Putamen (tissue), 1 donor: ENCODE results near the gene EMC10.

ENCODE experiments used
- DNase-seq: peaks from one replicate; pipeline ENCODE4 v3.0.0-alpha.2; 2016; ENCODE audit warnings: low spot score

Gene EMC10

GRCh38 chr19:50497022-50497405 lies 20.7 kb downstream of the EMC10 start:
- DNase-seq, result no peak

DNA sequence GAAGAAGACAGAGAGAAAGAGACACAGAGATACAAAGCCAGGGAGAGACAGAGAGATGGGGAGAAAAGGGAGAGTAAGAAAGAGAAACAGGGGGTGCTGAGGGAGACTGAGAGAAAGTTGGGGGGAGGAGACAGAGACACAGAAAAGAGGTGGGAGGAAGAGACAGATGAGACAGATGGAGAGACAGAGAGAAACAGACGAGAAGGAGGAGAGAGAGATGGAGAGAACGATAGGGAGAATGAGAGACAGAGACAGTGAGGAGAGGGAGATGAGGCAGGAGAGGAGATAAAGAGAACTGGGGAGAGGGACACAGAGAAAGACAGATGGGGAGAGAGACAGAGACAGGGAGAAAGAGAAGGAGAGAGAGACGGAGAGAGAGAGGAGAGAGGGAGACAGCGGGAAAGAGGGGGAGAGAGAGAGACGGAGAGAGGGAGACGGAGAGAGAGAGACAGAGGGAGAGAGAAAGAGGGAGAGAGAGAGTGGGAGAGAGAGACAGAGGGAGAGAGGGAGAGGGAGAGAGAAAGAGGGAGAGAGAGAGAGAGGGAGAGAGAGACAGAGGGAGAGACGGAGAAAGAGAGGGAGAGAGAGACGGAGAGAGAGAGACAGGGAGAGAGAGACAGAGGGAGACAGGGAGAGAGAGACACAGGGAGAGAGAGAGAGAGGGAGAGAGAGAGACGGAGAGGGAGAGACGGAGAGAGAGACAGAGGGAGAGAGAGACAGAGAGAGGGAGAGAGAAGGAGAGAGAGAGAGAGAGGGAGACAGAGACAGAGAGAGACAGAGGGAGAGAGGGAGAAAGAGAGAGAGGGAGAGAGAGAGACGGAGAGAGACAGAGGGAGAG lies 22.1 kb downstream of the EMC10 start:
- DNase-seq, result no peak

DNA sequence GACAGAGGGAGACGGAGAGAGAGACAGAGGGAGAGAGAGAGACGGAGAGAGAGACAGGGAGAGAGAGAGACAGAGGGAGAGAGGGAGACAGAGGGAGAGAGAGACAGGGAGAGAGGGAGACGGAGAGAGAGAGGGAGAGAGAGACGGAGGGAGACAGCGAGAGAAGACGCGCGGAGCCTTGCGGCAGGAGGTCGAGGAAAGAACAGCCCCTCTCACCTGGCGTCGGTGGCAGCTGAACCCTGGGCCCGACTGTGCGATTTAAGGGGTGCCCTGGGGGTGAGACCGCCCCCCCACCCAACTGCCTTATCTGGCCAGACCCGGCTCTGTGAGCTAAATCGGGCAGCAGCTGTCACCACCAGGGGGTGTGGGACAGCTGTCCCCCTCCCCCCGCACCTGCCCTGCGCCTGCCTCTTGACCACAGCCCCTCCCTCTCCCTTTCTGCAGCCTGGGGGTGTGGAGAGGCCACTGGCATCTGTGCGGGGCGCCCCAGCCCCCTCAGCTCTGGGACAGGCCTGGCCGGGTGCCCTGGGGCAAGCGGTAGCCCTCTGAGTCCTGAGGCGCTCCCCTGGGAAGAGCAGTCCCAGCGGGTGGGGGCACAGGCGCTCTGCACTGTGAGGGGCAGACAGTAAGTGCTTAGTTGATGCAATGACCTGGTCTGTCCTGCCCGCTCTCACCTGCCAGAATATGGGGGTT lies 23.9 kb downstream of the EMC10 start:
- DNase-seq, result no peak

GRCh38 chr19:50500753-50501151 lies 24.4 kb downstream of the EMC10 start:
- no peak for DNase-seq

GRCh38 chr19:50501186-50501567 lies 24.9 kb downstream of the EMC10 start:
- DNase-seq, result no peak

DNA sequence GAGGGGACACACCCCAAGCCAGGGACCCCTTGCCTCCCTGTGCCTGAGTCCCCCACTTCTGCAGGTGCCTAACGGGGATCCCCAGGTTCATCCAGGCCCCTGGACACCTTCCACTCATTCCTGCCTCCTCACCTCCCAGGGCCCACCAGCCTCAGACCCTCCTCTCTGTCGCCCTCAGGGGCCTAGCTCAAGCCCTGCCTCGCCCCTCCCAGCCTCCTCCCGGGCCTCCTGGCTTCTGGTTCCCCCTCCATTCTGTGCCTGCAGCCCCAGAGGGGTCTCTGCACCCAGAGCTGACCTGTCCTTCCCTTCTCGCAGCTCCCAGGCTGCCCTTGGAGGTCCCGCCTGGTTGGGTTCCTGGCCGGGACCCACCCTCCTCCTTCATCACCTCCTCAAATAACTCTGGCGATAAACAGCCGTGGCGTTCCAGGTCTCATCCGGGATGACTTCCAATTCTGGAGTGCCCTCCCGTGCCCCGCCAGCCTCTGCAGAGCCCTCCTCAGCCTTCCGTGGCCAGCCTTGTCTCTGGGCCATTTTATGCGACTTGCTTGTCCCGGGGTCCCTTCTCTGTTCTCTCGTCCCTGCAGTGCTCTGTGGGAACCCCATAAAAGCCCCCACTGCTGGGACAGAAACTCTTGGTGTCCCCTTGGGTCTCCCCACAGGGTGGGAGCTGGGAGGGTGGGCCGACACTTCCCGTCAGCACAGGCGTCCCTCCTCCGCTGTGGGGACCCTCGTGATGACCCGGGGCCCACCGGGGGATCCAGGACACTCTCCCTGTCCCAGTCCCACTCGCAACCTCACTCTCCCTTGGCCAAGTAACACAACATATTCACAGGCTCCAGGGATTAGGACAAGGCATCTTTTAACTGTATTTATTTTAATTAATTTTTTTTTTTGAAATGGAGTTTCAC lies 25.5 kb downstream of the EMC10 start:
- DNase-seq, result no peak

DNA sequence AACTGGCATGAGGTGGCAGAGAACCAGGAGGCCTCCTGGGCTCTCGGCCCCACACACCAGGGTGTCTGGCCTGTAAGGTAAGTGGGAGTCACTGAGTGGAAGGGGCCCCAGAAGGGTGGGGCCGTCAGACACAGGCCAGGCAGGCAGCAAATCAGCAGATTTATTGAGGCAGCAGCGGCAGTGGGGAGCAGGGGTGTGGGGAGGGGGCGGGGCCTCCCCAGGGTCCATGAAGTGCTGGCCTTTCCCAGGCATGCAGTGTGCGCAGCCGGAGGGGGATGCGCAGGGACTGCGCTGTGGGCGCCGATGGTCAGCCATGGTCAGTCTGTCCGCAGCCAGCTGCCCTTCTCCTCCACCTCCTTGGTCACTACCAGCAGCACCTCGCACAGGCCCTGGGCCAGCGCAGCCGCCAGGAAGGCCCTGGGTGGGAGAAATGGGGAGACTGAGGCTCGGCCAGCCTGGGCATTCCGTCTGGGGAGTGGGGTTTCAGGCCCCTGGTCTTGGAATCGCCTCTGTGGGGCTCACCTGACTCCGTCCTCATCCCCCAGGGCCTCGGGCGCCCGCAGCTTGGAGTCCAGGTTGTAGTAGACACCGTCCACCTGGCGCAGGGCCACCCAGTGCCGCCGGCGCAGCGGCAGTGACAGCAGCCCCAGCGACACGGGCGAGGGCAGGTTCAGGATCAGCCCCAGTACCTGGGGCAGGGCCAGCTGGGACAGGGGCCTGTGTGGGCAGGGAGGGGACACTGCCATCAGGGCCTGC lies 29.7 kb downstream of the EMC10 start:
- no peak for DNase-seq

- DNase-seq, result no peak
Measured at GRCh38 chr19:50506700-50507099, 30.4 kb downstream of the EMC10 start.

DNA sequence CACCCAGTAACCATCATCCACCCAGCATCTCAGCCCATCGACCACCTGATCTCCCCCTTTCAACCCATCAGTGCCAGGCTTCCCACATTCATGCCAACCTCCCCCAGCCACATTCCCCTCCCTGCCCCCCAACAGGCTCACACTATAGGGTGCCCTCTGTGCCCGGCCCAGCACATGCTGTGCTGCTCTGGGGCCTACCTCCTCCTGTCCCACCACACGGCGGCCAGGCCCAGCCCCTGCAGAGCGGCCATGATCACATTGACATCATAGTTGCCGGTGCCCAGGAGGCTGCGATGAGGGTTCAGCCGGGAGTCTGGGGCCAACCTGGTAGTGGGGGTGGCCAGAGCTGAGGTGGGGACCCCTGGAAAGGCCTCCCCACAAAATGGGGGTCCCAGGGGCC lies 31.1 kb downstream of the EMC10 start:
- DNase-seq, result no peak

- DNase-seq, result no peak
Measured at GRCh38 chr19:50508843-50509190, 32.5 kb downstream of the EMC10 start.

DNA sequence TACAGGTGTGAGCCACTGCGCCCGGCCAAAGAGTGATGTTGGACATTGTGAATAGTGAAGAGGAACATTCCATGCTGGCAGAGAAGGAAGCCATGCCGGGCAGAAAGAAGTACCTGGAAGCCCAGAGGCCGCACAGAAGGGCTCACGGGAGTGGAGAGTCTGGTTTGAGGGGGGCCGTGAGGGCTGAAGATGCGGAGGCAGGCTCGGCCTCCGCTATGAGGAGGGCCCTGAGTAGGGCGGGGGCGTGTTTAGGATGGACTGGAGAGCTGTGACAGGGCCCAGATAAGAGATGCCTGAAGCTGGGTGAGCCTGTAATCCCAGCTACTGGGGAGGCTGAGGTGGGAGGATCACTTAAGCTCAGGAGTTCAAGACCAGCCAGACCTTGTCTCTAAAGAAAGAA lies 33.1 kb downstream of the EMC10 start:
- DNase-seq, result no peak

GRCh38 chr19:50510121-50510670 lies 33.9 kb downstream of the EMC10 start:
- no peak for DNase-seq

DNA sequence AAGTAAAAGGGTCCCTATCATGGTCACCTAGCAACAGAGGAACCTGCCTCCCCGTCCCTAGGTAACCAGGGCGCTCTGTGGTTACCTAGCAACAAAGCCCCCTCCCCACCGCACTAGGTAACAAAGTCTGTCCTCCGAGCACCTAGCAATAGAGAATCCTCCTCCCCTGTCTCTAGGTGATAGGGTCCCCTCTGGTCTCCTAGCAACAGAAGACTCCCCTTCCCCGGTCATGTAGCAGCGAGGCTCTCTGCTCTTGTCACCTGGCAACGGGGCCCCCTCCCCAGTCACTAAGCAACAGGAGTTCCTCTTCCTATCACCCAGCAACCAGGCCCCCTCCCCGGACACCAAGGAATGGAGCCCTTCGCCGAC lies 34.4 kb downstream of the EMC10 start:
- no peak for DNase-seq

- peak; percentile 99 for DNase-seq
Measured at GRCh38 chr19:50511069-50511822, 34.9 kb downstream of the EMC10 start, which contains the start of gene JOSD2. Gene JOSD2, minus strand, starts transcription at chr19:50511191. Its CDS starts 760 bp downstream, at chr19:50510431.

DNA sequence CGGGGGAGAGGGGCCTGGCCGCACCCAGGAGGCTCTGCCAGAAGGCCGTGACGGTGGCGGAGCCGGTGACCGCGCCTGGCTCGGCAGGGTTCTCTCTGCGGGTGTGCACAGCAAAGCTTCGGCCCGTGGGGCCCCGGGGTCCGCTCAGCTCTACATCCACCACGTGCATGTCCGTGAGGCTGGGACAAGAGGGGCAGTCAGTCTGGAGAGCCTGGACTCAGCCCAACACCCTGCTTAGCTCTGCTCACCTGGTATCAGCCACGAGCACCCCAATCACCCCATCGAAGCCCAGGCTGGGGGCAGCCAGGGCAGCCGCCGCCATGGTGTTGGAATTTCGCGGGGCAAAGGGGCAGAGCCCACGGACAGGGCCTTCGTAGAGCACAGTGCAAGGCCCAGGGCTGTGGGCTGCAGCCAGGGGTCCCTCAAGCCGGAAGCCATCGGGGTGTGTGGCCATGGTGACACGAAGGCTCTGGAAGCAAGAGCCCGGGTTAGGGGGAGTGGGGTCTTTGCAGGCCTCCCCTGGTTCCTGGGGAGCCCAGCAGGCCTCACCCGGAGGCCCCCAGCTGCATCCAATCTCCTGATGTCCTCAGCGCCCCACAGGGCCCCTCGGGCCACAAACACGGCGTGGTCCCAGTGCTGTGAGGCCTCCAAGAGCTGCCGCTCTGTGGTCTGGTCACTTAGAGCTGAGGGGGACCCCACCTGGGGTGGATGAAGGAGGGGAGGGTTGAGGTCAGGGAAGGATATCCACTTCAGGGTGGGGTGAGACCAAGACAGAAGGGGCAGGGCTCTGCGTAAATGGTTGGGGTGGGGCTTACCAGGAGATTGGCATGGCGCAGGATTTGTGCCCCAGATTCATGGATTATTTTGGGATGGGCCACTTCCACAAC lies 36.0 kb downstream of the EMC10 start:
- no peak for DNase-seq

- no peak for DNase-seq
Measured at GRCh38 chr19:50512999-50513745, 36.9 kb downstream of the EMC10 start.

GRCh38 chr19:50513746-50514345 lies 37.5 kb downstream of the EMC10 start, which contains the start of gene ASPDH:
Gene ASPDH, minus strand, starts transcription at chr19:50513913. Its CDS starts 90 bp downstream, at chr19:50513823.
- no peak for DNase-seq
